Peyer's patch (tissue), 4 donors: ENCODE measurements around the gene LDLRAD3. TPM values are rescaled to one million over a fixed set of nuclear protein-coding genes. Genes with fewer than 3 reads are reported as not detected.

ENCODE experiments used
- DNase-seq, 3 donors: peaks; one replicate each; pipeline ENCODE4 v3.0.0-alpha.2; 2017 to 2019
- H3K27ac ChIP-seq, 4 donors: fragments of 200-600 bp; sonication (generic); one replicate each; pipeline ENCODE4 v1.5.1; 2016 to 2019
- H3K27me3 ChIP-seq, 2 donors: fragments of 200-600 bp; sonication (generic); one replicate each; pipeline ENCODE4 v1.5.1; 2019
- H3K36me3 ChIP-seq, 3 donors: fragments of 200-600 bp; sonication (generic); one replicate each; pipeline ENCODE4 v1.5.1; 2016 to 2019
- H3K4me1 ChIP-seq, 4 donors: fragments of 200-600 bp; sonication (generic); one replicate each; pipeline ENCODE4 v1.5.1; 2016 to 2019
- H3K4me3 ChIP-seq, 4 donors: fragments of 200-600 bp; sonication (generic); 1 replicate in 3 of 4; 2 replicates in 1 of 4; pipeline ENCODE4 v1.5.1; 2016 to 2019; ENCODE audit warnings: mild to moderate bottlenecking in 1 of 4
- H3K9me3 ChIP-seq, 4 donors: fragments of 200-600 bp; sonication (generic); one replicate each; pipeline ENCODE4 v1.5.1; 2016 to 2019; ENCODE audit warnings: mild to moderate bottlenecking in 1 of 4
- POLR2A ChIP-seq, 2 donors: fragments of 450-650 bp; IDR thresholded peaks; one replicate each; pipeline ENCODE4 v1.5.1; 2017; ENCODE audit warnings: antibody characterized with exemption in 2 of 2, mild to moderate bottlenecking in 2 of 2, moderate library complexity in 2 of 2
- total RNA-seq, 4 donors: library from RNA; depleted of rRNA; stranded (reverse); fragments of >200 nt; gene quantifications; one replicate each; pipeline ENCODE4 v1.1.0, GENCODE V29; 2016
- TF ChIP-seq, protein P1 (sequence below), 6 experiments: fragments of 450-650 bp in 4 of 6; fragments of 200-600 bp in 2 of 6; sonication (generic) in 1 of 6; IDR thresholded peaks; one replicate each; pipeline ENCODE4 v1.5.1; 2017 to 2019; ENCODE audit warnings: antibody characterized with exemption in 6 of 6, mild to moderate bottlenecking in 3 of 6, moderate library complexity in 1 of 6

LDLRAD3 gene
- total RNA-seq, 4 donors from 2014 or later, result 1.2 to 14.0 (median 4.8) TPM

DNA sequence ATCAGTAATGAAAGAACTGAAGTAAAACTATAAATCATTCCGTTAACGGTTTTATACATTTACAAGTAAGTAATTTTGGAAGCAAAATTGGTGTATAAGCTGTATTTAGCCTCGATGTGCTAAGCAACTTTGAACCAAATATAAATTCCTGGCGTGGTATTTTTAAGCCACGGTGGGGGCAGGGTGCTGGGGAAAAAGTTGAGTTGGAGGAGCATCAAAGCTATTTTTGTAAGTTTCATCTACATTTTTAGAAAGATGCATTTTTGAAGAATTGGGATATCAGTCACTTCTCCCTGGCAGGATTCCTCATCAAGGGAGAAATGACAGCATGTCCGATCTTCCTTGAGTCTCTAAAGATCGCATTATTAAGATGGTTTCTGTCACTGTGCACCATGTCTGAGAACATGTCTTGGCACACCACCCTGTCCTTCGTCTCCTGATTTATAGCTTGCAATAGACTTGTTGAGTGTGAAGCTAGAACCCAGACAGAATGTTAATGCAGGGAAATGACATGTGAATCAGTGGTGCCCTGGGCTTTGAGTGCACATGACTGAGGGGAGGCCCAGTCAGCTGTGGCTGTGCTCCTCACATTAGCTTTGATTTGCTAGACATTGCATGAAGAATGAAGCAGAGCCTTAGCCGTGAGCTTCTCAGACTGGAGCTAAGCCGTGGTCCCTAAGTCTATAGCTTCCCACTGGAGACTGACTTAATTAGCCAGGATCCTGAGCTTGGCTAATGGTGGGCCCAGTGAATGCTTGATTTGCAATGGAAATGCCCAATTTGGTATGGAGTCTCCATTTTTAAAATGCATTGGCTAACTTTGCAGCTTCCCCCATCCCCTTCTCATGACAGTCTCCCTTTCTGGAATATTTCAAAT is 218.4 kb downstream of the LDLRAD3 start:
- H3K9me3 ChIP-seq, result no peaks in the 10 kb centered on the region
- H3K27me3 ChIP-seq, result no peaks in the 10 kb centered on the region
- H3K4me1 ChIP-seq, result no peaks in the 10 kb centered on the region
- no peak for DNase-seq
- H3K36me3 ChIP-seq, result no peaks in the 10 kb centered on the region
- TF ChIP-seq, protein P1, sequence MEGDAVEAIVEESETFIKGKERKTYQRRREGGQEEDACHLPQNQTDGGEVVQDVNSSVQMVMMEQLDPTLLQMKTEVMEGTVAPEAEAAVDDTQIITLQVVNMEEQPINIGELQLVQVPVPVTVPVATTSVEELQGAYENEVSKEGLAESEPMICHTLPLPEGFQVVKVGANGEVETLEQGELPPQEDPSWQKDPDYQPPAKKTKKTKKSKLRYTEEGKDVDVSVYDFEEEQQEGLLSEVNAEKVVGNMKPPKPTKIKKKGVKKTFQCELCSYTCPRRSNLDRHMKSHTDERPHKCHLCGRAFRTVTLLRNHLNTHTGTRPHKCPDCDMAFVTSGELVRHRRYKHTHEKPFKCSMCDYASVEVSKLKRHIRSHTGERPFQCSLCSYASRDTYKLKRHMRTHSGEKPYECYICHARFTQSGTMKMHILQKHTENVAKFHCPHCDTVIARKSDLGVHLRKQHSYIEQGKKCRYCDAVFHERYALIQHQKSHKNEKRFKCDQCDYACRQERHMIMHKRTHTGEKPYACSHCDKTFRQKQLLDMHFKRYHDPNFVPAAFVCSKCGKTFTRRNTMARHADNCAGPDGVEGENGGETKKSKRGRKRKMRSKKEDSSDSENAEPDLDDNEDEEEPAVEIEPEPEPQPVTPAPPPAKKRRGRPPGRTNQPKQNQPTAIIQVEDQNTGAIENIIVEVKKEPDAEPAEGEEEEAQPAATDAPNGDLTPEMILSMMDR (IDR thresholded peaks at IDR 0.05), result no peak
- no peak for TF ChIP-seq POLR2A (IDR thresholded peaks at IDR 0.05)
- H3K4me3 ChIP-seq, result no peak overlapping the region
- no peak overlapping the region for H3K27ac ChIP-seq

DNA sequence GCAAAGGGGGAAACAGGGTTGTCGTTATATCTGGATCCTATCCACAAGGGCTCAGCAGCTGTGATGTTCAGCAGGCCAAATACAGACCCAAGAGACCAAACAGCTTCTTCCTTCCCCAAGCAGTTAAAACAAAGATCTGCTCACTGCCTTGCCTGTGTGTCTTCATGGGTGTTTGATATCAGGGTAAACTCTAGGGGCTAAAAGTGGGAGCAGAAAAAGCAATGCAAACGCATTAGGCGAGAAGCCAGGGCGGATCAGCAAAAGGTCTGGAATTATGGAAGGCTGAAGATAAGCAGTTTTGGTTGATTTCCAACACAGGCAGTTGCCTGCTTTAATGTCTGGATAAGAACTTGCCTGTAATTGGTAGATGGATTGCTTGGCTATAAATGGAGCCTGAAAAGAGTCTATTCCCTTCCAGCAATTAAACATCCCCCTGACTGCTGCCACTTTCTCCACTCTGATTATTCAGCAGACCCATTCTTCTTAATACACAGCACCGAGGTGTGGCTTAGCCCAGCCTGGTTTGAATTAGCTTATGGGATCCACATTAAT is 219.1 kb downstream of the LDLRAD3 start:
- no peaks in the 10 kb centered on the region for H3K27me3 ChIP-seq
- no peak for DNase-seq
- TF ChIP-seq POLR2A (IDR thresholded peaks at IDR 0.05), result no peak
- TF ChIP-seq, protein P1 (IDR thresholded peaks at IDR 0.05), result no peak
- H3K4me3 ChIP-seq, result no peak overlapping the region
- H3K4me1 ChIP-seq, result no peaks in the 10 kb centered on the region
- no peak overlapping the region for H3K27ac ChIP-seq
- no peaks in the 10 kb centered on the region for H3K9me3 ChIP-seq
- H3K36me3 ChIP-seq, result no peaks in the 10 kb centered on the region

DNA sequence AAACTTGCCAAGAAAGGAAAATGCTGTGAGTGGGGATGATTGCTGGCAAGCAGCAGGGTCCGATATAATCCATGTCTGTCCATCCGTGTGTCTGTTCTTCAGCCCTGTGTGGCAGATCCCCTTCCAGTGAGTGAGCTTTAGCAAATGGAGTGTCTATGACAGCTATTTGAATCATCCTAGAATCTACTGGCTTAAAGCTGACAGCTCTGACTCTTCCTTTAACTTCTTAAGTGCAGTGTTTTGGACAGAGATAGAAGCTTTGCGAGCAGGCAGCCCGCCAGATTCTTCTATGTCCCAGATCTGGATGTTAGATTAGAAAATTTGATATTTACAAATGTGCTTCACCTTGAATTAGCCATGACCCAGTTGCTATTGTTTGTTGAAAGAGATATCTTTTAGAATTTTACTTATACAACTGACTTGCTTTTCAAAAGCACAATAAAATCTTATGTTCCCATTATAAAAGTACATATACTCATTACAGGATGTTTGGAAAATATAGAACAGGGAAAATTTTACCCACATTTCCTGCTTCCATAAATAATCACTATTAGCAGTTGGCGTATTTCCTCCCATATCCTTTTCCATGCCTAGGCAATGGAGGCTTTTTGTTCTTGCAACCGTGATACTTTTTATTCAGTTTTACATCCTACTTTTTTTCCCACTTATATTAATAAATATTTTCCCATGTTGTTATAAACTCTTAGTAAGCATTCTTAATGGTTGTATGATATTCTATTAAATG is 220.8 kb downstream of the LDLRAD3 start:
- H3K27me3 ChIP-seq, result no peaks in the 10 kb centered on the region
- no peaks in the 10 kb centered on the region for H3K9me3 ChIP-seq
- H3K27ac ChIP-seq, result no peak overlapping the region
- DNase-seq, result no peak
- no peak for TF ChIP-seq POLR2A (IDR thresholded peaks at IDR 0.05)
- TF ChIP-seq, protein P1 (IDR thresholded peaks at IDR 0.05), result no peak
- H3K4me1 ChIP-seq, result no peaks in the 10 kb centered on the region
- no peaks in the 10 kb centered on the region for H3K36me3 ChIP-seq
- H3K4me3 ChIP-seq, result no peak overlapping the region

DNA sequence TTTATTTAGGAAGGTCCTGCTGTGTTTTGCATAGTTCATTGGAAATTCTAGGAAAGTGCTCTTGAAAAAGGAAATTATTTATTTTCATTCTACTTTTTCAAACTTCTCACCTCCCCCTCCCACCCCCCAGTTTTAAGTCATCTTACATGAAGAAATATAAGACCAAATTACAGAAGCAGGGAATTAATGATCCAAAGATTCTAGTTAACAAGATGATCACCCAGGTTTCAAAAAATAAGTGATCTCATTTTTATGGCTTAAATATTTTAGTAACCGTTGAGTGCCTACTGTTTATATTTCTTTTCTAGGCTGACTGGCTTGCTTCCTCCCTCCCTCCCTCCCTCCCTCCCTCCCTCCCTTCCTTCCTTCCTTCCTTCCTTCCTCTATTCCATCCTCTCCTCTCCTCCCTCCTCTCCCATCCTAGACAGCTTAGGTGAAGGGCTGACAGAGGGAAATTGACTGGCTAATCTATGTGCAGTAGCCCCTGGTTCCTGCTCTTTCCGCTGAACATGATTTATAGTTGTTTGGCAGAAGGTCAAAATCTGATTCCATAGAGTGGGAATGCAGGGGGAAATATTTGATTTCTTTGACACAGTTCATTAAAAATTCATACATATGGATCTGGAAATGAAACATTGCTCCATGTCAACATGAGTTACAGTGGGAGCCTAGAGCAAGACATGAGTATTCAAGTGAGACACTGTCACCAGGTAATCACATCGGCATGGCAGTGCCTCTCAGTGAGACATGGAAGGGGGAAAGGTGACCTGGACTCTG is 221.9 kb downstream of the LDLRAD3 start:
- H3K27me3 ChIP-seq, result no peaks in the 10 kb centered on the region
- no peak for TF ChIP-seq POLR2A (IDR thresholded peaks at IDR 0.05)
- no peaks in the 10 kb centered on the region for H3K4me1 ChIP-seq
- no peaks in the 10 kb centered on the region for H3K36me3 ChIP-seq
- H3K9me3 ChIP-seq, result no peaks in the 10 kb centered on the region
- no peak for DNase-seq
- H3K4me3 ChIP-seq, result no peak overlapping the region
- no peak overlapping the region for H3K27ac ChIP-seq

DNA sequence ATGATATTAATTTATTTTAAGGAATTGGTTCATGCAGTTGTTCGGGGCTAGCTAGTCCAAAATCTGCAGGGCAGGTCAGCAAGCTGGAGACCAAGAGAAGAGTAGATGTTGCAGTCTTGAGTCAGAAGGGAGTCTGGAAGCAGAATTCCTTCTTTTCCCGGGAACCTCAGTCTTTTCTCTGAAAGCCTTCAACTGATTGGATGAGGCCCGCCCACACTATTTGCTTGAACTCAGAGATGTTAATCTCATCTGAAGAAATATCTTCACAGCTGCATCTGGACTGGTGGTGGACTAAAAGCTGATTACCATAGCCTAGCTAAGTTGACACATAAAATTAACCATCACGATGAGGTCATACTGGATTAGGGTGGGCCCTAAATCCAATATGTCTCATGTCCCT is 223.2 kb downstream of the LDLRAD3 start:
- no peak overlapping the region for H3K4me3 ChIP-seq
- no peak for DNase-seq
- no peaks in the 10 kb centered on the region for H3K27me3 ChIP-seq
- H3K4me1 ChIP-seq, result no peaks in the 10 kb centered on the region
- no peaks in the 10 kb centered on the region for H3K36me3 ChIP-seq
- TF ChIP-seq, protein P1 (IDR thresholded peaks at IDR 0.05), result no peak
- TF ChIP-seq POLR2A (IDR thresholded peaks at IDR 0.05), result no peak
- no peaks in the 10 kb centered on the region for H3K9me3 ChIP-seq
- no peak overlapping the region for H3K27ac ChIP-seq
